Measurements from ENCODE around the gene C21orf91.

Gene C21orf91

GRCh38 chr21:17768840-17769446 is 50.2 kb downstream of the C21orf91 start:
- no peak overlapping the region for H3K4me3 ChIP-seq
- no peak for DNase-seq (ENCODE audit: low spot score)
- TF ChIP-seq CTCF (IDR thresholded peaks at IDR 0.05) = no peak
- no peak overlapping the region for H3K27ac ChIP-seq

GRCh38 chr21:17765207-17765606 is 53.9 kb downstream of the C21orf91 start:
- DNase-seq (ENCODE audit: low spot score) = no peak
- H3K27ac ChIP-seq = no peak overlapping the region
- no peak for TF ChIP-seq CTCF (IDR thresholded peaks at IDR 0.05)

GRCh38 chr21:17763288-17764037 is 55.7 kb downstream of the C21orf91 start:
- no peak overlapping the region for H3K27ac ChIP-seq
- no peak for DNase-seq (ENCODE audit: low spot score)
- no peak for TF ChIP-seq CTCF (IDR thresholded peaks at IDR 0.05)
- no peak overlapping the region for H3K4me3 ChIP-seq

More at GRCh38 chr21:17765207-17765606, 53.9 kb downstream of the C21orf91 start:
- no peak overlapping the region for H3K4me3 ChIP-seq

- no peak for TF ChIP-seq CTCF (IDR thresholded peaks at IDR 0.05)
- no peak for DNase-seq (ENCODE audit: low spot score)
Observed at GRCh38 chr21:17759511-17760178, 59.5 kb downstream of the C21orf91 start.

GRCh38 chr21:17758683-17759082 is 60.5 kb downstream of the C21orf91 start:
- no peak for TF ChIP-seq CTCF (IDR thresholded peaks at IDR 0.05)
- Histone ChIP-seq H3K27ac (no peak overlapping the region), H3K4me3 (no peak overlapping the region)
- DNase-seq (ENCODE audit: low spot score) = no peak

More at GRCh38 chr21:17759511-17760178, 59.5 kb downstream of the C21orf91 start:
- no peak overlapping the region for H3K27ac ChIP-seq
- no peak overlapping the region for H3K4me3 ChIP-seq

- no peak for TF ChIP-seq CTCF (IDR thresholded peaks at IDR 0.05)
- Histone ChIP-seq H3K4me3 (no peak overlapping the region), H3K27ac (no peak overlapping the region)
- no peak for DNase-seq (ENCODE audit: low spot score)
Observed at GRCh38 chr21:17757671-17758070, 61.5 kb downstream of the C21orf91 start.
